ENCODE results near the gene CHST13.

The CHST13 gene

DNA sequence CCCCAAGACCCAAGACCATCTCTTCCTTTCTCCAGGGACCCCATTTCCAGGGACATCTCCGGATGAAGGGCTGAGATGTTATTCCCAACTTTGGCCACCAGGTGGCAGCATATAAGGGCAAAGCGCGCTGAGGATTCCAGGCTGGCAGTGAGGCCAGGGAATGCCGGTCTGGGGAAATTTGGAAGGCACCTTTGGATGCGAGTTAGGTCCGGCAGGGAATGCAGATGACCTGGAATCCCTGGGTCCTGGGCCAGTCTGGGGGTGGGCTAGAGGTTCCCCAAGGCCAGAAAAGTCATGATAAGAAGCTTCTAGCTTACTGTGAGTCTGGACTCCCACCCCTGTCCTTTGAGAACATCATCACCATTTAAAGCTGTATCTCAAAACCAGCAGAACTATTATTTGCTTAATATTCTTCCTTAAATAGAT is 1.6 kb upstream of the CHST13 start:
- peak; percentile 82 for DNase-seq (ENCODE audit: low spot score)
- TF ChIP-seq, protein P1, sequence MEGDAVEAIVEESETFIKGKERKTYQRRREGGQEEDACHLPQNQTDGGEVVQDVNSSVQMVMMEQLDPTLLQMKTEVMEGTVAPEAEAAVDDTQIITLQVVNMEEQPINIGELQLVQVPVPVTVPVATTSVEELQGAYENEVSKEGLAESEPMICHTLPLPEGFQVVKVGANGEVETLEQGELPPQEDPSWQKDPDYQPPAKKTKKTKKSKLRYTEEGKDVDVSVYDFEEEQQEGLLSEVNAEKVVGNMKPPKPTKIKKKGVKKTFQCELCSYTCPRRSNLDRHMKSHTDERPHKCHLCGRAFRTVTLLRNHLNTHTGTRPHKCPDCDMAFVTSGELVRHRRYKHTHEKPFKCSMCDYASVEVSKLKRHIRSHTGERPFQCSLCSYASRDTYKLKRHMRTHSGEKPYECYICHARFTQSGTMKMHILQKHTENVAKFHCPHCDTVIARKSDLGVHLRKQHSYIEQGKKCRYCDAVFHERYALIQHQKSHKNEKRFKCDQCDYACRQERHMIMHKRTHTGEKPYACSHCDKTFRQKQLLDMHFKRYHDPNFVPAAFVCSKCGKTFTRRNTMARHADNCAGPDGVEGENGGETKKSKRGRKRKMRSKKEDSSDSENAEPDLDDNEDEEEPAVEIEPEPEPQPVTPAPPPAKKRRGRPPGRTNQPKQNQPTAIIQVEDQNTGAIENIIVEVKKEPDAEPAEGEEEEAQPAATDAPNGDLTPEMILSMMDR (IDR thresholded peaks at IDR 0.05; ENCODE audit: borderline replicate concordance, control extremely low read depth, extremely low read depth, insufficient read depth, missing control alignments), result peak; percentile 86
- in situ Hi-C loops (cut with MboI; ENCODE audit: low sequenced_read_pairs, unreplicated experiment), result no loop called here

DNA sequence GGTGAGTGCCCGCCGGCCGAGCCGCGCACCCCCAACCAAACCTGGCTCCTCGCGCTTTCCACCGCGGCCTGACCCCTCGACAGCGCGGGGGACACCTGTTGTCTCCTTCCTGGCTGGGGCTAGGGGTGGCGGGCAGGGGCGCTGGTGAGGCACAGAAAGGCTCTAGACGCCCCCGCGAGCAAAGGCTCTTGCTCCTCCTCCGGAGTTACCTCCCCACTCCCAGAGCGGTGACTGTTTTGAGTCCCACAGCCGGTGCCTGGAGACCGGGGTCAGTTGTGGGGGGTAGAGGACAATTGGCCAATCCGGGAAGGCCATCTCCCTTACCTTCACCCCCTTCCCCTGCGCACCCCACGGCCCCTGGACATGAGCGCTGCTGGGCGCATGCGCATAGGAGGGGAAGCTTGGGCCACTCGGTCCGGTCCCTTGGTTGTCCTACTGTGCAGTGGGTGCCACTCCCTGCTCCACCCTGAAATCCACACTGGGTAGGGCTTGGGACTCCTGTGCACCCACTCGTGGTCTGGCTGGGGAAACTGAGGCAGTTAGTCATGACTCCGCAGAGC is 554 bp downstream of the CHST13 start:
- no peak for DNase-seq (ENCODE audit: low spot score)

DNA sequence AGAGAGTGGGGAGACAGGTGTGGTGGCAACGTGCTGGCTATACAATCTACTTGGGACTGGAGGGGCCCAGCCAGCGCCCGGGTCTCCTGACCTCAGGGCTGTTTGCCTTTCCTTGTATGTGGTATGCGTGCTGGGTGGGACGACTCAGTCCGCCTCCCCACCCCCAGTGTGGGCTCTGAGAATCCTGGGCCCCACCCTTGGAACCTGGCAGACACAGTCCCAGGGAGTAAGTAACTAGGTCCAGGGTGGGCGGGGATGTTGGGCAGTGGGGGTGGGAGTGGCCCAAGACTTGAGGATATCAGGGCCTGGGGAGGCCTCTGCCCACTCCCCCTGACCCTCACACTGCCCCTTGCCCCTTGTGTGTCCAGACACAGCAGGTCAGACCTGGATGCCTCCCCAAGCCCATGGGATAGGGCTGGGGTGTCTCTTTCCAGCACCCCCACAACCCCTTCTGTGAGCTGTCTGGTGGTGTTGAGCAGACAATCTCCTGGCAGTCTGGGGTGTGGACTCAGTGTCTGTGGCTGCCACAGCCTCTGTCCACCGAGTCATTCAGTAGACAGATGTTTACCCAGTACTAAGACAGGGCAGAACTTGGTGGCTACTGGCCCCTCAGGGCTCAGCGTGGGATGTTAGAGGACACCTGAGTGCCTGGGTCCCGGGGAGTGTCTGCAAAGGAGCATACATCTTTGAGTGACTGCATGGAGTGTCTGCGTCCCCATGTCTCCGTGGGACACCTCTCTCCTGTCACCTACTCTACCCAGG is 1.3 kb downstream of the CHST13 start:
- TF ChIP-seq, protein P1 (IDR thresholded peaks at IDR 0.05; ENCODE audit: borderline replicate concordance, control extremely low read depth, extremely low read depth, insufficient read depth, missing control alignments), result no peak
- in situ Hi-C loops (cut with MboI; ENCODE audit: low sequenced_read_pairs, unreplicated experiment), result no loop called here
- DNase-seq (ENCODE audit: low spot score), result no peak

More for the DNA sequence above, 554 bp downstream of the CHST13 start:
- in situ Hi-C loops (cut with MboI; ENCODE audit: low sequenced_read_pairs, unreplicated experiment), result no loop called here
- TF ChIP-seq, protein P1 (IDR thresholded peaks at IDR 0.05; ENCODE audit: borderline replicate concordance, control extremely low read depth, extremely low read depth, insufficient read depth, missing control alignments), result no peak

DNA sequence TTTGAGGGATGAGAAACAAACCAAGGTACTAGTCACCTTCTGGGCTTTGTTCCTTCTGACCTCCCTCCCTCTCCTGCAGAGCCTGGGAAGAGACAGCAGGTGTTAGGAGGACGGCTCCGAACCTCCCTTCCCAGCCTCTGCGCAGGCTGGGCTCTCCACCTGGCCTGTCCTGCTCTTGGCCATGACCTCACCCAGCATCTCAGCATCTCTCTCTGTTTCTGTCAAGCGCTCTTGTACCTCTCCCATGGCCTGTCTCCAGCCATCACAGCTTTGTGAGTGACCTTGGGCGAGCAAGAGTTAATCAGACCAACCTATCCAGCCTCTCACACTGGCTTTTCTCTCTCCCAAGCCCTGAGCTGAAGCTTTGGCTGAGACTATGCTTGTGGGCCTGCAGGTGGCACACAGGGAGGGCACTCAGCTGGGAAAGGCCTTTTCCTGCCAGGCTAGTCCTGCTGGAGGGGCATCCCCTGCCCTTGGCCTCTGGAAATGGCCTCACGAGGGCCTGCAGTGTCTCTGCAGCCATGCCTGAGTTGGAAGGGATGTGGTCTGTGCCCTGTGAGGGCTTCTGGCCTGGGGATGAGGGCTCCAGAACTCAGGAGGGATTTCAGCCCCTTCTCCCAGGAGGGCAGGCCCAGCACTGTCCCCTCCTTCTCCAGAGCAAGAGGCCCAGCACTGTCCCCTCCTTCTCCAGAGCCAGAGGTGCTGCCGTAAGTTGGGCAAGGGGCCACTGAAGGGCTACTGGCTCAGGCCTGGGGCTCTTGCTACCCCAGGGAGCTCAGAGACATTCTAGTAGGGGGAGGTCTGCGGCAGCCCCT is 2.1 kb downstream of the CHST13 start:
- DNase-seq (ENCODE audit: low spot score), result no peak
- in situ Hi-C loops (cut with MboI; ENCODE audit: low sequenced_read_pairs, unreplicated experiment), result no loop called here
- TF ChIP-seq, protein P1 (IDR thresholded peaks at IDR 0.05; ENCODE audit: borderline replicate concordance, control extremely low read depth, extremely low read depth, insufficient read depth, missing control alignments), result no peak

DNA sequence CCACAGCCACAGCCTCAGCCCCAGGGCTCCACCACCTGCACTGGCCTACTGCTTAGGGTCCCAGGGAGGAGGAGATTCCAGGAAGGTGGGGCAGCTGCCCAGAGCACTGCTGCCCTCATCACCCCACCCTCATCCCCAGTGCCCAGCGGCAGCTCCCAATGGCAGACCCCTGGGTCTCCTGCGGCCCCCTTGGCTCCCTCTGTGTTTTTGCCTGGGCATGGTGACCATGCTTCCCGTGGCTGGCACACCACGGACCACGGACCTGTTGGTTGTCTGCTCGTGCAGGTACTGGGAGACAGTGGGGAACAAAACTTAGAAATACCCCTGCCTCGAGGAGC is 2.7 kb downstream of the CHST13 start:
- in situ Hi-C loops (cut with MboI; ENCODE audit: low sequenced_read_pairs, unreplicated experiment), result no loop called here
- no peak for DNase-seq (ENCODE audit: low spot score)

DNA sequence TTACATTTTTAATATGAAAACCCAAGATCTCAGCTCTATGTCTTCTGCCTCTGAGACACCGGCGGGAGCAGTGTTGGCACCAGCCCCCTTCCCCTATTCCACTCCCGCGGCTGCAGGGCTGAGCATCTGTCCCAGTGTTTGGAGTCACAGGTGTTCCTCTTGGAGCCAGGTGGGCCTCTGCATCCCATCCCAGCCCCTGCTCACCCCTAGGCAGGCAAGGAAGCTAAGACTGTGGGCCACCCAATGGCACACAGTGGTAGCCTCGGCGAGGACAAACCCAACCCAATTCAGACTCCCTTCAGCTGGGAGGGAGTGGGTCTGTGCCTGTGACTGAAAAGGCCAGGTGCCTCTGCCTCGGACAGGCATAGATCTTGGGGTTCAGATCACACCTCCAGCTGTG is 3.1 kb downstream of the CHST13 start:
- TF ChIP-seq, protein P1 (IDR thresholded peaks at IDR 0.05; ENCODE audit: borderline replicate concordance, control extremely low read depth, extremely low read depth, insufficient read depth, missing control alignments), result no peak
- in situ Hi-C loops (cut with MboI; ENCODE audit: low sequenced_read_pairs, unreplicated experiment), result no loop called here
- no peak for DNase-seq (ENCODE audit: low spot score)

More for the DNA sequence above, 2.7 kb downstream of the CHST13 start:
- TF ChIP-seq, protein P1 (IDR thresholded peaks at IDR 0.05; ENCODE audit: borderline replicate concordance, control extremely low read depth, extremely low read depth, insufficient read depth, missing control alignments), result no peak
